Body of pancreas (tissue), 4 donors: ENCODE results near the gene LRP2. TPM values are rescaled to one million over a fixed set of nuclear protein-coding genes. Genes with fewer than 3 reads are reported as not detected.

ENCODE experiments used
- ATAC-seq: fragments of 150-250 bp; one replicate; pipeline ENCODE4 v1.9.1; 2016
- DNase-seq, 4 donors: peaks; one replicate each; pipeline ENCODE4 v3.0.0-alpha.2; 2019
- H3K27ac ChIP-seq, 4 donors: fragments of 200-600 bp; sonication (generic); 1 replicate in 3 of 4; 2 replicates in 1 of 4; pipeline versions ENCODE4 v1.5.1 to v1.6.1; 2016 to 2019; ENCODE audit warnings: mild to moderate bottlenecking in 1 of 4, mixed read lengths in 1 of 4, moderate library complexity in 1 of 4
- H3K27me3 ChIP-seq, 2 donors: fragments of 200-600 bp; sonication (generic); one replicate each; pipeline ENCODE4 v1.6.0; 2016; ENCODE audit warnings: mild to moderate bottlenecking in 1 of 2
- H3K36me3 ChIP-seq, 2 donors: fragments of 200-600 bp; sonication (generic); replicated peaks in 1 of 2; 2 replicates each; pipeline ENCODE4 v1.5.1; 2016; ENCODE audit warnings: low read depth in 2 of 2; ENCODE audit not compliant: insufficient read depth in 1 of 2
- H3K4me1 ChIP-seq: fragments of 200-600 bp; sonication (generic); one replicate; pipeline ENCODE4 v1.6.0; 2016
- H3K4me3 ChIP-seq, 2 donors: fragments of 200-600 bp; sonication (generic); 1 replicate in 1 of 2; 2 replicates in 1 of 2; pipeline ENCODE4 v1.5.1; 2016 to 2019
- H3K9me3 ChIP-seq, 3 donors: fragments of 200-600 bp; sonication (generic); 1 replicate in 2 of 3; 2 replicates in 1 of 3; pipeline ENCODE4 v1.5.1; 2016
- POLR2A ChIP-seq, 3 donors: fragments of 450-650 bp; IDR thresholded peaks; one replicate each; pipeline ENCODE4 v1.6.1; 2016; ENCODE audit warnings: antibody characterized with exemption in 3 of 3, mild to moderate bottlenecking in 2 of 3
- WGBS, 2 donors: methylation state at CpG; one replicate each; pipeline ENCODE4 v1.1.5; 2017; 5-methylcytosine and 5-hydroxymethylcytosine counted together
- intact Hi-C: fragments of 100-400 bp; cut with DNase I; formaldehyde crosslinking; loops from one replicate; pipeline ENCODE4 v1.15.1; 2023
- total RNA-seq, 2 donors: library from RNA; depleted of rRNA; stranded (reverse); fragments of >200 nt; gene quantifications; one replicate each; pipeline ENCODE4 v1.1.0, GENCODE V29; 2016
- TF ChIP-seq, protein P1 (sequence below), 7 experiments: fragments of 450-650 bp in 4 of 7; fragments of 200-600 bp in 3 of 7; sonication (generic) in 3 of 7; IDR thresholded peaks; one replicate each; pipeline ENCODE4 v1.5.1; 2016 to 2019; ENCODE audit warnings: antibody characterized with exemption in 7 of 7

LRP2 gene
- total RNA-seq, 2 donors from 2014 or later, result under 0.01 TPM; not detected in 1

DNA sequence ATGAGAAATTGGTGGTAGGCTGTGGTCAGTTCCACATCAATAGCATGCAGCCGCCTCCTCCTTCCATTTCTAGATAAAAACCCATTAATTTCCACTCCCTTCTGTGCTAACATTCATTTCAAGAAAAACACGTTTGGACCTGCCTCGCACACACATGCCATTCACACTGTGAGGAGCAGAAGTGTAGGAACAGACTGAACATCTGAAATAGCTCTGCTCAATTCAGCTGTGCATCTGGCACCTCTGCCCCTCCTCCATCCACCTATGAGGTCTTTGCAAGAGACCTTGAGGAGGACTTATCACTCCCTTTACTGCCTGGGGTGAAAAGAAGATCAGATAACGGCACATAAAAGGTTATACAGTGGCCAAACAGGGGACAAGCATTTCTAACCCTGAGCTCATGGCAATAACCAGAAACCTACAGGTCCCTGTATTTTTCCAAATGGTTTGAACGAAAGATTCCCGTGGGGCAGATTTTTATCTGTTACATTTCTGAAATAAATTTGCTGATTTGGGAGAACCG lies 30.8 kb upstream of the LRP2 start:
- Histone ChIP-seq H3K4me1 (no peaks in the 10 kb centered on the region), H3K9me3 (no peaks in the 10 kb centered on the region), H3K27ac (no peak overlapping the region), H3K36me3 (no peaks in the 10 kb centered on the region), H3K27me3 (no peaks in the 10 kb centered on the region), H3K4me3 (no peak overlapping the region)
- TF ChIP-seq, protein P1, sequence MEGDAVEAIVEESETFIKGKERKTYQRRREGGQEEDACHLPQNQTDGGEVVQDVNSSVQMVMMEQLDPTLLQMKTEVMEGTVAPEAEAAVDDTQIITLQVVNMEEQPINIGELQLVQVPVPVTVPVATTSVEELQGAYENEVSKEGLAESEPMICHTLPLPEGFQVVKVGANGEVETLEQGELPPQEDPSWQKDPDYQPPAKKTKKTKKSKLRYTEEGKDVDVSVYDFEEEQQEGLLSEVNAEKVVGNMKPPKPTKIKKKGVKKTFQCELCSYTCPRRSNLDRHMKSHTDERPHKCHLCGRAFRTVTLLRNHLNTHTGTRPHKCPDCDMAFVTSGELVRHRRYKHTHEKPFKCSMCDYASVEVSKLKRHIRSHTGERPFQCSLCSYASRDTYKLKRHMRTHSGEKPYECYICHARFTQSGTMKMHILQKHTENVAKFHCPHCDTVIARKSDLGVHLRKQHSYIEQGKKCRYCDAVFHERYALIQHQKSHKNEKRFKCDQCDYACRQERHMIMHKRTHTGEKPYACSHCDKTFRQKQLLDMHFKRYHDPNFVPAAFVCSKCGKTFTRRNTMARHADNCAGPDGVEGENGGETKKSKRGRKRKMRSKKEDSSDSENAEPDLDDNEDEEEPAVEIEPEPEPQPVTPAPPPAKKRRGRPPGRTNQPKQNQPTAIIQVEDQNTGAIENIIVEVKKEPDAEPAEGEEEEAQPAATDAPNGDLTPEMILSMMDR (IDR thresholded peaks at IDR 0.05), result no peak
- TF ChIP-seq POLR2A (IDR thresholded peaks at IDR 0.05), result no peak
- no peak for ATAC-seq
- DNase-seq, result no peak
- WGBS, 2 donors, result 42 to 46% methylated on average over 7 of the region's 7 CpGs
- intact Hi-C loops, result no loop called here

DNA sequence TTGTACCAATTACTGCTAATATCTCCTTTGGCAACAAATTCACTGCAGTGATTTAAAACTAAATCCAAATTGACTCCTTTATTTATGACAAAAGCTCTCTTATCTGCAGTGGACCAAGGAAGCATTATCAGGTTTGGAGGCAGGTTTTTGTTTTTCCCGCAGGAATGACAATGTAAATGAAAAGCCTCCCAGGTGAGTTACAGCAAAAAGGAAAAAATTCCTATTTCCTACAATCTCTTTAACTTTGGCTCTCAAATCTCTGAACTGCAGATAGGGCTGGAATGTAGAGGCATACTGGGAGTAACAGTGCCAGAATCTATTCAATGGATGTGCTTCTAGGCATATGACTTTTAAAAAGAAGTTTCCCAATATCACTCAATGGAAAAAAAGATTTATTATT lies 28.9 kb upstream of the LRP2 start:
- H3K9me3 ChIP-seq, result no peaks in the 10 kb centered on the region
- intact Hi-C loops, result no loop called here
- H3K4me1 ChIP-seq, result no peaks in the 10 kb centered on the region
- no peaks in the 10 kb centered on the region for H3K27me3 ChIP-seq
- H3K36me3 ChIP-seq, result no peaks in the 10 kb centered on the region
- TF ChIP-seq, protein P1 (IDR thresholded peaks at IDR 0.05), result no peak
- TF ChIP-seq POLR2A (IDR thresholded peaks at IDR 0.05), result no peak
- H3K4me3 ChIP-seq, result no peak overlapping the region
- no peak overlapping the region for H3K27ac ChIP-seq
- DNase-seq, result no peak
- 6 to 17% methylated on average over 1 of the region's 1 CpG for WGBS, 2 donors
- no peak for ATAC-seq

DNA sequence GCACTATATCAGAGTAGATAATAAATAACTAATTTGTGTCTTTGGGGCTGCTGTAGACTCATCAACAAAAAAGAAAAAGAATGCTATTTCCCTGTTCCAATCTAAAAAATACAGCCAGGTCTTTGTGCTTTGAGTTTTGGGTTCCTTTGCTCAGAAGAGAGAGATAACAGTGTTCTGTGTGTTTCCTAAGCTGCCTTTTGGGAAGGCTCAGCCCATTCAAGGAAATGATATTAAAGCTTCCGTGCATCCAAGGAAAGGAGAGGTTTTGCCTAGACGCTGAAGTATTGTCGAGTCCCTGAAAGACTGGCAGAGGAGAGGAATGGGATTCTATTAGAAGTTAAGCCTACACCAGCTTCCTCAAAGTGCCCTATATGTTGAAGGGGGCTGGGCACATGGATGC lies 25.8 kb upstream of the LRP2 start:
- H3K27me3 ChIP-seq, result no peaks in the 10 kb centered on the region
- intact Hi-C loops, result no loop called here
- no peaks in the 10 kb centered on the region for H3K36me3 ChIP-seq
- WGBS, 2 donors, result 56 to 58% methylated on average over 3 of the region's 3 CpGs
- ATAC-seq (no peak), DNase-seq (no peak)
- no peak overlapping the region for H3K4me3 ChIP-seq
- H3K27ac ChIP-seq, result no peak overlapping the region
- no peaks in the 10 kb centered on the region for H3K9me3 ChIP-seq
- H3K4me1 ChIP-seq, result no peaks in the 10 kb centered on the region
- TF ChIP-seq POLR2A (IDR thresholded peaks at IDR 0.05), result no peak
- TF ChIP-seq, protein P1 (IDR thresholded peaks at IDR 0.05), result no peak

DNA sequence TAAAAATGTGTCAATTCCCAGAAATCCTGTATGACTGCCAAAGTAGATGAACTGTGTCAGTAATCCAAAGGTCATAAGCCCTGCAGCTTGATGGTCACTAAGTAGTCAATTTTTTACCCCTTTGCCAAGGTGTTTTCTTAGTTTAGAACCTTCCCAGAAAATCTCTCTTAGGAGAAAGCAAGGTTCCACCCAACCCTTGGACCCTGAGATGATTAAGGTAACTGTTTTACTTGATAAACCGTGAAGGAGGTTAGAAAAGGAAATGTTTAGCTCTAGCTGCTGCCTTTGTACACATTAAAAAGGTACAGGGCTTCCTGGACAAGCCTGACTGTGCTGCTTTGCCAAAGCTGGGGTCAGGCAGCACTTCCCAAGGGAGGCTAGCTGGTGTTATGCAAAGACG lies 24.4 kb upstream of the LRP2 start:
- no peak for TF ChIP-seq POLR2A (IDR thresholded peaks at IDR 0.05)
- TF ChIP-seq, protein P1 (IDR thresholded peaks at IDR 0.05), result no peak
- H3K9me3 ChIP-seq, result no peaks in the 10 kb centered on the region
- no peak overlapping the region for H3K4me3 ChIP-seq
- 41 to 57% methylated on average over 2 of the region's 2 CpGs for WGBS, 2 donors
- no peak for ATAC-seq
- no peaks in the 10 kb centered on the region for H3K4me1 ChIP-seq
- H3K27ac ChIP-seq, result no peak overlapping the region
- intact Hi-C loops, result no loop called here
- no peak for DNase-seq
- H3K36me3 ChIP-seq, result no peaks in the 10 kb centered on the region
- no peaks in the 10 kb centered on the region for H3K27me3 ChIP-seq

DNA sequence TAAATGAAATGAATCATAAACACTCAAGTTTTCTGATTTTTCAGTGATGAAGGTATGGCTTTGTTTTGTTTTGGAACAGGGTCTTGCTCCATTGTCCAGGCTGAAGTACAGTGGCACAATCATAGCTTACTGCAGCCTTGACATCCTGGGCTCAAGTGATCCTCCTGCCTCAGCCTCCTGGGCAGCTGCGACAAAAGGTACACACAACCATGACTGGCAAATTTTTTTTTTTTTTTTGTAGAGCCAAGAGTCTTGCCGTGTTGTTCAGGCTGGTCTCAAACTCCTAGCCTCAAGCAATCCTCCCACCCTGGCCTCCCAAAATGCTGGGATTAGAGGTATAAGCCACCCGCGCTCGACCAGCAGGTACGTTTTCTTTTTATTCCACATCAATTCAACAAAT lies 22.5 kb upstream of the LRP2 start:
- Histone ChIP-seq H3K27ac (no peak overlapping the region), H3K27me3 (no peaks in the 10 kb centered on the region), H3K36me3 (no peaks in the 10 kb centered on the region), H3K9me3 (no peaks in the 10 kb centered on the region), H3K4me3 (no peak overlapping the region), H3K4me1 (no peaks in the 10 kb centered on the region)
- ATAC-seq, result no peak
- DNase-seq, result no peak
- TF ChIP-seq, protein P1 (IDR thresholded peaks at IDR 0.05), result no peak
- TF ChIP-seq POLR2A (IDR thresholded peaks at IDR 0.05), result no peak
- WGBS, 2 donors, result 92% methylated on average over 6 of the region's 6 CpGs
- intact Hi-C loops, result no loop called here
